Measurements from ENCODE around the gene HOGA1.
"Not testable (repeated sequence)": the region's sequence is repeated elsewhere in the genome, so short reads cannot be mapped to it uniquely, and the experiment has no call there.

Gene HOGA1

GRCh38 chr10:97644936-97645335 is 60.7 kb downstream of the HOGA1 start:
- DNase-seq (ENCODE audit: low read depth in 2 of 2, low spot score in 1 of 2): no peak

GRCh38 chr10:97647556-97647955 is 63.4 kb downstream of the HOGA1 start:
- DNase-seq (ENCODE audit: low read depth in 2 of 2, low spot score in 1 of 2): no peak

GRCh38 chr10:97648562-97649404 is 64.6 kb downstream of the HOGA1 start:
- peak in 1 of 2 donors; percentile 11 for DNase-seq (ENCODE audit: low read depth in 2 of 2, low spot score in 1 of 2)

- DNase-seq (ENCODE audit: low read depth in 2 of 2, low spot score in 1 of 2): not testable (repeated sequence)
Measured at GRCh38 chr10:97649405-97649750, 65.2 kb downstream of the HOGA1 start.

GRCh38 chr10:97650726-97651125 is 66.5 kb downstream of the HOGA1 start:
- DNase-seq (ENCODE audit: low read depth in 2 of 2, low spot score in 1 of 2): no peak

- no peak for DNase-seq (ENCODE audit: low read depth in 2 of 2, low spot score in 1 of 2)
Measured at GRCh38 chr10:97651773-97652172, 67.6 kb downstream of the HOGA1 start.

- DNase-seq (ENCODE audit: low read depth in 2 of 2, low spot score in 1 of 2): no peak
Measured at GRCh38 chr10:97656777-97657176, 72.6 kb downstream of the HOGA1 start.

GRCh38 chr10:97659589-97659988 is 75.4 kb downstream of the HOGA1 start:
- DNase-seq (ENCODE audit: low read depth in 2 of 2, low spot score in 1 of 2): no peak
